Suprapubic skin (tissue), 4 donors: ENCODE results near the gene LINGO1.

Experiments
- CTCF ChIP-seq, 2 donors: fragments of 200-600 bp in 1 of 2; fragments of 450-650 bp in 1 of 2; sonication (generic) in 1 of 2; IDR thresholded peaks; one replicate each; pipeline ENCODE4 v1.5.1; 2016 to 2019; ENCODE audit warnings: antibody characterized with exemption in 2 of 2, mild to moderate bottlenecking in 1 of 2, moderate library complexity in 1 of 2
- POLR2A ChIP-seq, 2 donors: fragments of 450-650 bp; IDR thresholded peaks; one replicate each; pipeline ENCODE4 v1.6.1; 2017; ENCODE audit warnings: antibody characterized with exemption in 2 of 2, mild to moderate bottlenecking in 2 of 2, moderate library complexity in 2 of 2
- POLR2AphosphoS5 ChIP-seq, 3 donors: sonication (generic); formaldehyde crosslinking; IDR thresholded peaks; one replicate each; pipeline ENCODE4 v1.6.1; 2017; ENCODE audit warnings: antibody characterized with exemption in 3 of 3

- TF ChIP-seq CTCF (IDR thresholded peaks at IDR 0.05) (no peak), POLR2A (IDR thresholded peaks at IDR 0.05) (no peak), POLR2AphosphoS5 (IDR thresholded peaks at IDR 0.05) (no peak)
Measured at GRCh38 chr15:77669896-77670295, 37.2 kb upstream of the LINGO1 start.
